HFF-Myc (cell line): ENCODE data around the gene VDR.

Experiments used
- DNase-seq: peaks from one replicate; pipeline ENCODE4 v3.0.0-alpha.2; 2011; ENCODE audit warnings: low read depth; ENCODE audit errors: extremely low read depth
- H3K4me3 ChIP-seq: replicated peaks from 2 replicates; pipeline ENCODE4 v1.5.1; 2011; ENCODE audit warnings: low read depth, mild to moderate bottlenecking, control low read depth, low read length
- CTCF ChIP-seq: IDR thresholded peaks from 2 replicates; pipeline ENCODE4 v1.5.1; 2012; ENCODE audit warnings: mild to moderate bottlenecking, low read depth, low read length, control low read depth; ENCODE audit errors: missing control alignments

VDR gene

GRCh38 chr12:47876440-47876960 lies 28.3 kb downstream of the VDR start:
- no peak overlapping the region for H3K4me3 ChIP-seq
- no peak for DNase-seq
- no peak for TF ChIP-seq CTCF

GRCh38 chr12:47875746-47876439 lies 28.9 kb downstream of the VDR start:
- H3K4me3 ChIP-seq: no peak overlapping the region
- no peak for TF ChIP-seq CTCF
- DNase-seq: no peak

DNA sequence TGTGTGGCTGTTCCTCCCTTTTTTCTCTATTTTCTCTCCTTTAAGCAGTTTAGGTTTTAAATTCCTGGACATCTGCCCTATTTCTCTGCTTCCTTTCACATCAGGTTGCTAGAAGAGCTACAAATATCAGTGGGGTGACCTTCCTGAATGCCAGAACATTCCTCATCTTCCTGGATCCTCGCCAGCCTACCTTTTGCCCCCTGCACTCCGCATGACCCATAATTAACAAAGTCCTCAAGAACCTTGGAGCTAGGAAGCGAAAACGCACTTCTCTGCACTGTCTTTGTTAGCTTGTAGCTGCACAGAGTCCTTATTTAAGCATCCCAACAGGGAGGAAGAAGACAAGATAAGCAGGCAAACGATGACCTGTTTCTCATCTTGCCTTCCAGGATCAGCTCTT lies 30.5 kb downstream of the VDR start:
- H3K4me3 ChIP-seq: no peak overlapping the region
- DNase-seq: no peak
- TF ChIP-seq CTCF: no peak

GRCh38 chr12:47870175-47870781 lies 34.5 kb downstream of the VDR start:
- no peak for DNase-seq
- TF ChIP-seq CTCF: peak; percentile 43
- no peak overlapping the region for H3K4me3 ChIP-seq

DNA sequence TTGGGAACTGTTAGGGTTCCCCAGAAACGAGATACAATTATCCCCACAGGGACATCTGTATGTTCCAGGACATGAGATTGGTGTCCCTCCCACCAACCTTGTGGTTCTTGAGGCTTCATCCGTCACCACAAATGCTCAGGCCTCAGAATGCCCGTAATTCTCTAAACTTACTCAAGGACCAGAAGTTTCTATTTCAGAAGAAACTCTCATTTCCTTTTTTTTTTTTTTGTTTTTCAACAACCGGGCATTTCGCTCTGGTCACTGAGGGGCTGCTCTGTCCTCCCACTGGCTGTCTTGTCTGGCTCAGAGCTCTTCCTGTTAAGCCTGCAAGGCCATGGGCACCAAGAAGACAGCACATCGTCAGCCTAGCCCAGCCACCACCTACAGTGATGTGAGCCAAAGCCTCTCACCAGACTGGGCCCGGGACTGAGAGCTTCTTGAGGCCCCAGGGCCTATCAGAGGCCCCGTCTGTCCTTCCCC lies 36.2 kb downstream of the VDR start:
- TF ChIP-seq CTCF: no peak
- DNase-seq: no peak
- no peak overlapping the region for H3K4me3 ChIP-seq

DNA sequence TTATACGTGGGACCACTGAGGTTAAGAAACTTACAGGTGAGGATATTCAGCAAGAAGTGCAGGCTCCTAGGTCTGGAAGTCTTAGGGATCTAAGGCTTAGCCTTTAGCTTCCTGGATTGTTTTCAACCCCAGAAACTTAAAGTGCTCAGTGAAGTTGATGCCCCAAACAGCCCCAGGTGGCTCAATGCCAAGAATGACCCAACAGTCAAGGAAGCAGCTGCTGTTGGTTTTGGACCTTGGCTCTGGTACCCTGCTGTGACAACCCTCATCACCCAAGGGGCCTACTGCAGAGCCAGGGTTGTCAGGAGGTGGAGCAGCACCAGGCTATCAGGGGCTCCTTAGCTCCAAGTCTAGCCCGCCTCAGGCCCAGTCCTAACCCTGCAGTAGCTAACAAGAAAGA lies 36.8 kb downstream of the VDR start:
- DNase-seq: no peak
- no peak for TF ChIP-seq CTCF
- H3K4me3 ChIP-seq: no peak overlapping the region
